T-helper 17 cell (primary cell): ENCODE data around the gene P2RX3. TPM values are rescaled to one million over a fixed set of nuclear protein-coding genes. Genes with fewer than 3 reads are reported as not detected.
"Not testable (repeated sequence)": the region's sequence is repeated elsewhere in the genome, so short reads cannot be mapped to it uniquely, and the experiment has no call there.

Source experiments
- ATAC-seq: fragments of 150-1000 bp; cut with Tn5 transposase; 2 replicates; pipeline ENCODE4 v1.10.0; 2021; ENCODE audit warnings: mild to moderate bottlenecking, moderate library complexity
- DNase-seq, 3 donors: peaks; one replicate each; pipeline versions ENCODE4 v3.0.0 to v3.0.0-alpha.2; 2020 to 2021
- H3K9me3 ChIP-seq: one replicate; pipeline ENCODE4 v1.7.0; 2013; ENCODE audit warnings: low read length, mild to moderate bottlenecking; ENCODE audit not compliant: control insufficient read depth, poor library complexity, severe bottlenecking
- H3K27ac Mint-ChIP-seq: one replicate; pipeline ENCODE4 v1.8.0; 2022; ENCODE audit warnings: mild to moderate bottlenecking, moderate library complexity, mixed read lengths
- H3K27me3 Mint-ChIP-seq: one replicate; pipeline ENCODE4 v1.8.0; 2022; ENCODE audit warnings: mixed read lengths
- H3K36me3 Mint-ChIP-seq: one replicate; pipeline ENCODE4 v1.8.0; 2022; ENCODE audit warnings: low read depth, mixed read lengths
- H3K4me1 Mint-ChIP-seq: one replicate; pipeline ENCODE4 v1.8.0; 2022; ENCODE audit warnings: mild to moderate bottlenecking, mixed read lengths
- H3K4me3 Mint-ChIP-seq: one replicate; pipeline ENCODE4 v1.8.0; 2022; ENCODE audit warnings: mild to moderate bottlenecking, moderate library complexity, mixed read lengths
- total RNA-seq, 4 donors: library from RNA in 2 of 4; stranded (reverse) in 2 of 4; gene quantifications; one replicate each; pipeline ENCODE4 v1.2.3 and lab custom pipeline; 2022 to 2026

P2RX3 gene
- total RNA-seq, 2 donors from 2014 or later: not detected

GRCh38 chr11:57402188-57403002, 64.2 kb downstream of the P2RX3 start:
- Mint-ChIP-seq H3K27me3 (no peaks in the 10 kb centered on the region), H3K36me3 (no peaks in the 10 kb centered on the region), H3K4me3 (no peak overlapping the region), H3K27ac (no peak overlapping the region), H3K4me1 (peaks cover 10% of the 10 kb centered on the region)
- no peaks in the 10 kb centered on the region for H3K9me3 ChIP-seq
- ATAC-seq (no peak), DNase-seq (no peak)

GRCh38 chr11:57403003-57403801, 65.0 kb downstream of the P2RX3 start:
- H3K9me3 ChIP-seq, H3K4me3 Mint-ChIP-seq, H3K27ac Mint-ChIP-seq, H3K36me3 Mint-ChIP-seq, DNase-seq, H3K27me3 Mint-ChIP-seq, ATAC-seq: not testable (repeated sequence)
- H3K4me1 Mint-ChIP-seq: peaks cover 13% of the 10 kb centered on the region

GRCh38 chr11:57403802-57404147, 65.6 kb downstream of the P2RX3 start:
- DNase-seq (no peak), ATAC-seq (no peak)
- Mint-ChIP-seq H3K4me1 (peaks cover 13% of the 10 kb centered on the region), H3K27me3 (no peaks in the 10 kb centered on the region), H3K36me3 (peaks cover 3% of the 10 kb centered on the region), H3K4me3 (no peak overlapping the region), H3K27ac (no peak overlapping the region)
- H3K9me3 ChIP-seq: no peaks in the 10 kb centered on the region

GRCh38 chr11:57405271-57405860, 67.2 kb downstream of the P2RX3 start:
- peak overlapping the region; percentile 54 for H3K27ac Mint-ChIP-seq
- H3K27me3 Mint-ChIP-seq: no peaks in the 10 kb centered on the region
- peaks cover 13% of the 10 kb centered on the region for H3K4me1 Mint-ChIP-seq
- H3K36me3 Mint-ChIP-seq: peaks cover 5% of the 10 kb centered on the region
- ATAC-seq (no peak), DNase-seq (no peak)
- H3K4me3 Mint-ChIP-seq: no peak overlapping the region
- no peaks in the 10 kb centered on the region for H3K9me3 ChIP-seq

GRCh38 chr11:57406337-57406904, 68.3 kb downstream of the P2RX3 start:
- no peaks in the 10 kb centered on the region for H3K9me3 ChIP-seq
- peak overlapping the region; percentile 57 for H3K27ac Mint-ChIP-seq
- DNase-seq (no peak), ATAC-seq (peak; percentile 16)
- no peak overlapping the region for H3K4me3 Mint-ChIP-seq
- H3K27me3 Mint-ChIP-seq: no peaks in the 10 kb centered on the region
- H3K36me3 Mint-ChIP-seq: peaks cover 8% of the 10 kb centered on the region
- H3K4me1 Mint-ChIP-seq: peaks cover 13% of the 10 kb centered on the region

- H3K4me3 Mint-ChIP-seq: no peak overlapping the region
- no peak for ATAC-seq
Measured at GRCh38 chr11:57407010-57407920, 69.1 kb downstream of the P2RX3 start.

GRCh38 chr11:57407941-57408475, 69.9 kb downstream of the P2RX3 start:
- no peak for ATAC-seq
- no peak overlapping the region for H3K27ac Mint-ChIP-seq
- peaks cover 8% of the 10 kb centered on the region for H3K36me3 Mint-ChIP-seq

More at GRCh38 chr11:57407010-57407920, 69.1 kb downstream of the P2RX3 start:
- H3K27me3 Mint-ChIP-seq: no peaks in the 10 kb centered on the region
- no peak for DNase-seq
- H3K4me1 Mint-ChIP-seq: peaks cover 13% of the 10 kb centered on the region
- no peaks in the 10 kb centered on the region for H3K9me3 ChIP-seq
- peaks cover 8% of the 10 kb centered on the region for H3K36me3 Mint-ChIP-seq
- peak overlapping the region; percentile 57 for H3K27ac Mint-ChIP-seq

GRCh38 chr11:57408771-57409170, 70.6 kb downstream of the P2RX3 start:
- no peaks in the 10 kb centered on the region for H3K27me3 Mint-ChIP-seq
- H3K9me3 ChIP-seq: no peaks in the 10 kb centered on the region
- no peak overlapping the region for H3K27ac Mint-ChIP-seq
- DNase-seq: no peak
- ATAC-seq: no peak
- no peak overlapping the region for H3K4me3 Mint-ChIP-seq
- H3K4me1 Mint-ChIP-seq: peaks cover 18% of the 10 kb centered on the region
- H3K36me3 Mint-ChIP-seq: peaks cover 15% of the 10 kb centered on the region

More at GRCh38 chr11:57407941-57408475, 69.9 kb downstream of the P2RX3 start:
- Mint-ChIP-seq H3K27me3 (no peaks in the 10 kb centered on the region), H3K4me1 (peaks cover 13% of the 10 kb centered on the region), H3K4me3 (no peak overlapping the region)
- DNase-seq: no peak
- no peaks in the 10 kb centered on the region for H3K9me3 ChIP-seq

GRCh38 chr11:57409321-57410100, 71.4 kb downstream of the P2RX3 start:
- Mint-ChIP-seq H3K27me3 (no peaks in the 10 kb centered on the region), H3K36me3 (peaks cover 18% of the 10 kb centered on the region), H3K27ac (peak overlapping the region; percentile 21), H3K4me3 (no peak overlapping the region), H3K4me1 (peaks cover 20% of the 10 kb centered on the region)
- H3K9me3 ChIP-seq: no peaks in the 10 kb centered on the region
- no peak for ATAC-seq
- no peak for DNase-seq

- Mint-ChIP-seq H3K27me3 (no peaks in the 10 kb centered on the region), H3K4me3 (no peak overlapping the region), H3K36me3 (peaks cover 20% of the 10 kb centered on the region), H3K27ac (peak overlapping the region; percentile 21), H3K4me1 (peaks cover 23% of the 10 kb centered on the region)
- no peak for ATAC-seq
- H3K9me3 ChIP-seq: no peaks in the 10 kb centered on the region
- DNase-seq: no peak
Measured at GRCh38 chr11:57410287-57410686, 72.1 kb downstream of the P2RX3 start.

GRCh38 chr11:57413681-57414080, 75.5 kb downstream of the P2RX3 start:
- Mint-ChIP-seq H3K4me1 (peaks cover 15% of the 10 kb centered on the region), H3K36me3 (peaks cover 21% of the 10 kb centered on the region), H3K27me3 (no peaks in the 10 kb centered on the region), H3K4me3 (no peak overlapping the region), H3K27ac (peak overlapping the region; percentile 65)
- H3K9me3 ChIP-seq: no peaks in the 10 kb centered on the region
- DNase-seq (no peak), ATAC-seq (no peak)
